GM23338 (cell line): ENCODE data around the gene UBA3. TPM values are rescaled to one million over a fixed set of nuclear protein-coding genes. Genes with fewer than 3 reads are reported as not detected.

Experiments used
- ATAC-seq: fragments of 200-7000 bp; cut with Tn5 transposase; 3 replicates; pipeline ENCODE4 v1.9.1; 2020
- DNase-seq: peaks from one replicate; pipeline ENCODE4 v3.0.0-alpha.2; 2015; ENCODE audit warnings: low spot score
- H2AFZ ChIP-seq: fragments of 200-600 bp; sonication (generic); 2 replicates; pipeline ENCODE4 v1.8.0; 2016; ENCODE audit warnings: antibody characterized with exemption, mild to moderate bottlenecking, moderate library complexity
- H3F3A ChIP-seq: fragments of 200-600 bp; sonication (generic); replicated peaks from 2 replicates; pipeline ENCODE4 v1.8.0; 2017; ENCODE audit warnings: antibody characterized with exemption, mixed run types, low read depth
- H3K27ac ChIP-seq: fragments of 200-600 bp; sonication (generic); 2 replicates; pipeline ENCODE4 v1.6.1; 2016; ENCODE audit warnings: low read depth
- H3K27me3 ChIP-seq: fragments of 200-600 bp; sonication (generic); 2 replicates; pipeline ENCODE4 v1.8.0; 2016; ENCODE audit warnings: mild to moderate bottlenecking, mixed run types, moderate library complexity; ENCODE audit not compliant: insufficient read depth
- H3K36me3 ChIP-seq: fragments of 200-600 bp; sonication (generic); 2 replicates; pipeline ENCODE4 v1.8.0; 2016; ENCODE audit warnings: mild to moderate bottlenecking; ENCODE audit not compliant: insufficient read depth
- H3K4me1 ChIP-seq: fragments of 200-600 bp; sonication (generic); 2 replicates; pipeline ENCODE4 v1.8.0; 2016; ENCODE audit warnings: mild to moderate bottlenecking, moderate library complexity; ENCODE audit not compliant: insufficient read depth
- H3K4me2 ChIP-seq: fragments of 200-600 bp; sonication (generic); 2 replicates; pipeline ENCODE4 v1.7.1; 2017; ENCODE audit warnings: mixed run types
- H3K4me3 ChIP-seq: fragments of 200-600 bp; sonication (generic); 2 replicates; pipeline ENCODE4 v1.6.1; 2016; ENCODE audit warnings: mixed run types
- H3K79me2 ChIP-seq: fragments of 200-600 bp; sonication (generic); replicated peaks from 2 replicates; pipeline ENCODE4 v1.8.0; 2017; ENCODE audit warnings: mild to moderate bottlenecking; ENCODE audit not compliant: insufficient read depth
- H3K9me2 ChIP-seq: fragments of 200-600 bp; sonication (generic); 2 replicates; pipeline ENCODE4 v1.8.0; 2017; ENCODE audit not compliant: insufficient read depth
- H4K20me1 ChIP-seq: fragments of 200-600 bp; sonication (generic); replicated peaks from 2 replicates; pipeline ENCODE4 v1.8.0; 2017; ENCODE audit warnings: mild to moderate bottlenecking; ENCODE audit not compliant: insufficient read depth
- H3K27ac Mint-ChIP-seq: 2 replicates; pipeline ENCODE4 v1.8.0; 2020; ENCODE audit warnings: inconsistent platforms, mild to moderate bottlenecking, moderate library complexity, mixed read lengths
- H3K27me3 Mint-ChIP-seq: 3 replicates; pipeline ENCODE4 v1.8.0; 2022; ENCODE audit warnings: low read depth, mild to moderate bottlenecking, moderate library complexity, mixed read lengths, inconsistent platforms; ENCODE audit not compliant: insufficient read depth, poor library complexity
- H3K36me3 Mint-ChIP-seq: 3 replicates; pipeline ENCODE4 v1.8.0; 2021; ENCODE audit warnings: low read depth, mild to moderate bottlenecking, inconsistent platforms, moderate library complexity, mixed read lengths
- H3K4me1 Mint-ChIP-seq: 3 replicates; pipeline ENCODE4 v1.8.0; 2020; ENCODE audit warnings: mild to moderate bottlenecking, inconsistent platforms, mixed read lengths
- H3K4me3 Mint-ChIP-seq: 3 replicates; pipeline ENCODE4 v1.8.0; 2021; ENCODE audit warnings: moderate library complexity, mild to moderate bottlenecking, inconsistent platforms, mixed read lengths
- H3K9me3 Mint-ChIP-seq: 3 replicates; pipeline ENCODE4 v1.8.0; 2020; ENCODE audit warnings: moderate library complexity, mild to moderate bottlenecking, inconsistent platforms, mixed read lengths
- CREB1 ChIP-seq: fragments of 250-450 bp; sonication (Bioruptor Pico); IDR thresholded peaks from 2 replicates; pipeline ENCODE4 v1.5.0; 2020; ENCODE audit warnings: low read depth, mild to moderate bottlenecking, moderate library complexity
- EZH2 ChIP-seq: fragments of 200-600 bp; sonication (generic); IDR thresholded peaks from one replicate; pipeline ENCODE4 v1.8.0; 2017; ENCODE audit warnings: antibody characterized with exemption, mild to moderate bottlenecking, low read depth; ENCODE audit not compliant: unreplicated experiment
- EZH2phosphoT487 ChIP-seq: fragments of 200-600 bp; sonication (generic); IDR thresholded peaks from one replicate; pipeline ENCODE4 v1.8.1; 2018; ENCODE audit warnings: antibody characterized with exemption; ENCODE audit not compliant: unreplicated experiment
- JUNB ChIP-seq: IDR thresholded peaks from one replicate; pipeline ENCODE4 v1.6.1; 2016; ENCODE audit warnings: antibody characterized with exemption; ENCODE audit not compliant: unreplicated experiment
- NANOG ChIP-seq: IDR thresholded peaks from 2 replicates; pipeline ENCODE4 v1.6.1; 2016; ENCODE audit warnings: antibody characterized with exemption, borderline replicate concordance
- POLR2AphosphoS5 ChIP-seq: IDR thresholded peaks from 2 replicates; pipeline ENCODE4 v1.6.1; 2016; ENCODE audit warnings: antibody characterized with exemption, low read depth
- STAT1 ChIP-seq: IDR thresholded peaks from one replicate; pipeline ENCODE4 v1.6.1; 2016; ENCODE audit warnings: antibody characterized with exemption; ENCODE audit not compliant: unreplicated experiment
- ZNF114 ChIP-seq: fragments of 250-450 bp; sonication (Bioruptor Pico); IDR thresholded peaks from 2 replicates; pipeline ENCODE4 v1.5.0; 2020; ENCODE audit warnings: mild to moderate bottlenecking, moderate library complexity
- ZNF331 ChIP-seq: fragments of 250-450 bp; sonication (Bioruptor Pico); IDR thresholded peaks from 2 replicates; pipeline ENCODE4 v1.5.0; 2020; ENCODE audit warnings: low read depth, mild to moderate bottlenecking, moderate library complexity
- polyA plus RNA-seq: library from polyadenylated mRNA; unstranded; fragments of >200 nt; fragmentation: Nextera tagmentation; extraction: Ambion mirVana; gene quantifications from 2 replicates; pipeline ENCODE4 v1.2.1, GENCODE V29; 2016
- total RNA-seq: library from RNA; depleted of rRNA; stranded (reverse); fragments of >200 nt; shearing (Covaris generic); gene quantifications from 2 replicates; pipeline ENCODE4 v1.2.3, GENCODE V29; 2014
- TF ChIP-seq, protein P1 (sequence below): IDR thresholded peaks from one replicate; pipeline ENCODE4 v1.6.1; 2018; ENCODE audit warnings: antibody characterized with exemption; ENCODE audit not compliant: unreplicated experiment
- TF ChIP-seq, protein P2 (sequence below), 2 experiments: fragments of 200-600 bp in 1 of 2; sonication (generic) in 1 of 2; conservative IDR thresholded peaks; 2 replicates each; pipeline versions ENCODE4 v1.5.1 to v1.6.1; 2016 to 2017; ENCODE audit warnings: antibody characterized with exemption in 2 of 2, low read depth in 2 of 2, mild to moderate bottlenecking in 2 of 2, moderate library complexity in 1 of 2
- TF ChIP-seq, protein P3 (sequence below): IDR thresholded peaks from 2 replicates; pipeline ENCODE4 v1.6.1; 2016; ENCODE audit warnings: antibody characterized with exemption
- TF ChIP-seq, protein P4 (sequence below): fragments of 250-450 bp; sonication (Bioruptor Pico); IDR thresholded peaks from 2 replicates; pipeline ENCODE4 v1.5.0; 2020; ENCODE audit warnings: mild to moderate bottlenecking, moderate library complexity

UBA3 gene
- total and polyA plus RNA-seq, 2 experiments from 2014 or later: 53.2 to 85.3 TPM

DNA sequence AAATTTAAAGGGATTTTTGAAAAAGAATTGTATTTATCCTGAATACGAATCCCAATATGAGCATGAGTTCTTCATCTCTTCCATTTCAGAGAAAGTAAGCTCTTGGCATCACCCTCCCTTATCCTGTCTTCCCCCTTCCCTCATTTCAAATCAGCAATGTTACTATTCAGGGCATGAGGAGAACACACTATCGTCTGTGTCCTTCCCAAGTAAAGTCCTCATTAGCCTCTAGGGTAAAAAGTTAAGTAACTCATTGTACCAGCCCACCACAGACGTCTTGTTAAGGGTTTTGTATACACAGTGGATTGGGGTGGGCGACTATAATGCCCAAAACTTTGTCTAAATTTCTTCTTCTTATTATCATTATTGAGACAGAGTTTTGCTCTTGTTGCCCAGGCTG, 19.4 kb upstream of the UBA3 start:
- ATAC-seq: no peak
- H3K79me2 ChIP-seq: 0 out of 2 replicates have a peak, but pooled peaks cover 6% of the 10 kb centered on the region
- no peak for TF ChIP-seq EZH2
- TF ChIP-seq CREB1 (CRISPR knock-in tag): no peak
- TF ChIP-seq EZH2phosphoT487: no peak
- TF ChIP-seq ZNF331 (CRISPR knock-in tag): no peak
- TF ChIP-seq, protein P1, sequence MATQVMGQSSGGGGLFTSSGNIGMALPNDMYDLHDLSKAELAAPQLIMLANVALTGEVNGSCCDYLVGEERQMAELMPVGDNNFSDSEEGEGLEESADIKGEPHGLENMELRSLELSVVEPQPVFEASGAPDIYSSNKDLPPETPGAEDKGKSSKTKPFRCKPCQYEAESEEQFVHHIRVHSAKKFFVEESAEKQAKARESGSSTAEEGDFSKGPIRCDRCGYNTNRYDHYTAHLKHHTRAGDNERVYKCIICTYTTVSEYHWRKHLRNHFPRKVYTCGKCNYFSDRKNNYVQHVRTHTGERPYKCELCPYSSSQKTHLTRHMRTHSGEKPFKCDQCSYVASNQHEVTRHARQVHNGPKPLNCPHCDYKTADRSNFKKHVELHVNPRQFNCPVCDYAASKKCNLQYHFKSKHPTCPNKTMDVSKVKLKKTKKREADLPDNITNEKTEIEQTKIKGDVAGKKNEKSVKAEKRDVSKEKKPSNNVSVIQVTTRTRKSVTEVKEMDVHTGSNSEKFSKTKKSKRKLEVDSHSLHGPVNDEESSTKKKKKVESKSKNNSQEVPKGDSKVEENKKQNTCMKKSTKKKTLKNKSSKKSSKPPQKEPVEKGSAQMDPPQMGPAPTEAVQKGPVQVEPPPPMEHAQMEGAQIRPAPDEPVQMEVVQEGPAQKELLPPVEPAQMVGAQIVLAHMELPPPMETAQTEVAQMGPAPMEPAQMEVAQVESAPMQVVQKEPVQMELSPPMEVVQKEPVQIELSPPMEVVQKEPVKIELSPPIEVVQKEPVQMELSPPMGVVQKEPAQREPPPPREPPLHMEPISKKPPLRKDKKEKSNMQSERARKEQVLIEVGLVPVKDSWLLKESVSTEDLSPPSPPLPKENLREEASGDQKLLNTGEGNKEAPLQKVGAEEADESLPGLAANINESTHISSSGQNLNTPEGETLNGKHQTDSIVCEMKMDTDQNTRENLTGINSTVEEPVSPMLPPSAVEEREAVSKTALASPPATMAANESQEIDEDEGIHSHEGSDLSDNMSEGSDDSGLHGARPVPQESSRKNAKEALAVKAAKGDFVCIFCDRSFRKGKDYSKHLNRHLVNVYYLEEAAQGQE: no peak
- TF ChIP-seq POLR2AphosphoS5: no peak
- TF ChIP-seq ZNF114 (CRISPR knock-in tag): no peak
- no peak for TF ChIP-seq STAT1
- TF ChIP-seq, protein P2, sequence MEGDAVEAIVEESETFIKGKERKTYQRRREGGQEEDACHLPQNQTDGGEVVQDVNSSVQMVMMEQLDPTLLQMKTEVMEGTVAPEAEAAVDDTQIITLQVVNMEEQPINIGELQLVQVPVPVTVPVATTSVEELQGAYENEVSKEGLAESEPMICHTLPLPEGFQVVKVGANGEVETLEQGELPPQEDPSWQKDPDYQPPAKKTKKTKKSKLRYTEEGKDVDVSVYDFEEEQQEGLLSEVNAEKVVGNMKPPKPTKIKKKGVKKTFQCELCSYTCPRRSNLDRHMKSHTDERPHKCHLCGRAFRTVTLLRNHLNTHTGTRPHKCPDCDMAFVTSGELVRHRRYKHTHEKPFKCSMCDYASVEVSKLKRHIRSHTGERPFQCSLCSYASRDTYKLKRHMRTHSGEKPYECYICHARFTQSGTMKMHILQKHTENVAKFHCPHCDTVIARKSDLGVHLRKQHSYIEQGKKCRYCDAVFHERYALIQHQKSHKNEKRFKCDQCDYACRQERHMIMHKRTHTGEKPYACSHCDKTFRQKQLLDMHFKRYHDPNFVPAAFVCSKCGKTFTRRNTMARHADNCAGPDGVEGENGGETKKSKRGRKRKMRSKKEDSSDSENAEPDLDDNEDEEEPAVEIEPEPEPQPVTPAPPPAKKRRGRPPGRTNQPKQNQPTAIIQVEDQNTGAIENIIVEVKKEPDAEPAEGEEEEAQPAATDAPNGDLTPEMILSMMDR (conservative IDR thresholded peaks at IDR 0.05; ENCODE audit: low read depth in 2 of 2): no peak
- TF ChIP-seq, protein P3, sequence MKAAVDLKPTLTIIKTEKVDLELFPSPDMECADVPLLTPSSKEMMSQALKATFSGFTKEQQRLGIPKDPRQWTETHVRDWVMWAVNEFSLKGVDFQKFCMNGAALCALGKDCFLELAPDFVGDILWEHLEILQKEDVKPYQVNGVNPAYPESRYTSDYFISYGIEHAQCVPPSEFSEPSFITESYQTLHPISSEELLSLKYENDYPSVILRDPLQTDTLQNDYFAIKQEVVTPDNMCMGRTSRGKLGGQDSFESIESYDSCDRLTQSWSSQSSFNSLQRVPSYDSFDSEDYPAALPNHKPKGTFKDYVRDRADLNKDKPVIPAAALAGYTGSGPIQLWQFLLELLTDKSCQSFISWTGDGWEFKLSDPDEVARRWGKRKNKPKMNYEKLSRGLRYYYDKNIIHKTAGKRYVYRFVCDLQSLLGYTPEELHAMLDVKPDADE: no peak
- TF ChIP-seq NANOG: no peak
- TF ChIP-seq, protein P4, sequence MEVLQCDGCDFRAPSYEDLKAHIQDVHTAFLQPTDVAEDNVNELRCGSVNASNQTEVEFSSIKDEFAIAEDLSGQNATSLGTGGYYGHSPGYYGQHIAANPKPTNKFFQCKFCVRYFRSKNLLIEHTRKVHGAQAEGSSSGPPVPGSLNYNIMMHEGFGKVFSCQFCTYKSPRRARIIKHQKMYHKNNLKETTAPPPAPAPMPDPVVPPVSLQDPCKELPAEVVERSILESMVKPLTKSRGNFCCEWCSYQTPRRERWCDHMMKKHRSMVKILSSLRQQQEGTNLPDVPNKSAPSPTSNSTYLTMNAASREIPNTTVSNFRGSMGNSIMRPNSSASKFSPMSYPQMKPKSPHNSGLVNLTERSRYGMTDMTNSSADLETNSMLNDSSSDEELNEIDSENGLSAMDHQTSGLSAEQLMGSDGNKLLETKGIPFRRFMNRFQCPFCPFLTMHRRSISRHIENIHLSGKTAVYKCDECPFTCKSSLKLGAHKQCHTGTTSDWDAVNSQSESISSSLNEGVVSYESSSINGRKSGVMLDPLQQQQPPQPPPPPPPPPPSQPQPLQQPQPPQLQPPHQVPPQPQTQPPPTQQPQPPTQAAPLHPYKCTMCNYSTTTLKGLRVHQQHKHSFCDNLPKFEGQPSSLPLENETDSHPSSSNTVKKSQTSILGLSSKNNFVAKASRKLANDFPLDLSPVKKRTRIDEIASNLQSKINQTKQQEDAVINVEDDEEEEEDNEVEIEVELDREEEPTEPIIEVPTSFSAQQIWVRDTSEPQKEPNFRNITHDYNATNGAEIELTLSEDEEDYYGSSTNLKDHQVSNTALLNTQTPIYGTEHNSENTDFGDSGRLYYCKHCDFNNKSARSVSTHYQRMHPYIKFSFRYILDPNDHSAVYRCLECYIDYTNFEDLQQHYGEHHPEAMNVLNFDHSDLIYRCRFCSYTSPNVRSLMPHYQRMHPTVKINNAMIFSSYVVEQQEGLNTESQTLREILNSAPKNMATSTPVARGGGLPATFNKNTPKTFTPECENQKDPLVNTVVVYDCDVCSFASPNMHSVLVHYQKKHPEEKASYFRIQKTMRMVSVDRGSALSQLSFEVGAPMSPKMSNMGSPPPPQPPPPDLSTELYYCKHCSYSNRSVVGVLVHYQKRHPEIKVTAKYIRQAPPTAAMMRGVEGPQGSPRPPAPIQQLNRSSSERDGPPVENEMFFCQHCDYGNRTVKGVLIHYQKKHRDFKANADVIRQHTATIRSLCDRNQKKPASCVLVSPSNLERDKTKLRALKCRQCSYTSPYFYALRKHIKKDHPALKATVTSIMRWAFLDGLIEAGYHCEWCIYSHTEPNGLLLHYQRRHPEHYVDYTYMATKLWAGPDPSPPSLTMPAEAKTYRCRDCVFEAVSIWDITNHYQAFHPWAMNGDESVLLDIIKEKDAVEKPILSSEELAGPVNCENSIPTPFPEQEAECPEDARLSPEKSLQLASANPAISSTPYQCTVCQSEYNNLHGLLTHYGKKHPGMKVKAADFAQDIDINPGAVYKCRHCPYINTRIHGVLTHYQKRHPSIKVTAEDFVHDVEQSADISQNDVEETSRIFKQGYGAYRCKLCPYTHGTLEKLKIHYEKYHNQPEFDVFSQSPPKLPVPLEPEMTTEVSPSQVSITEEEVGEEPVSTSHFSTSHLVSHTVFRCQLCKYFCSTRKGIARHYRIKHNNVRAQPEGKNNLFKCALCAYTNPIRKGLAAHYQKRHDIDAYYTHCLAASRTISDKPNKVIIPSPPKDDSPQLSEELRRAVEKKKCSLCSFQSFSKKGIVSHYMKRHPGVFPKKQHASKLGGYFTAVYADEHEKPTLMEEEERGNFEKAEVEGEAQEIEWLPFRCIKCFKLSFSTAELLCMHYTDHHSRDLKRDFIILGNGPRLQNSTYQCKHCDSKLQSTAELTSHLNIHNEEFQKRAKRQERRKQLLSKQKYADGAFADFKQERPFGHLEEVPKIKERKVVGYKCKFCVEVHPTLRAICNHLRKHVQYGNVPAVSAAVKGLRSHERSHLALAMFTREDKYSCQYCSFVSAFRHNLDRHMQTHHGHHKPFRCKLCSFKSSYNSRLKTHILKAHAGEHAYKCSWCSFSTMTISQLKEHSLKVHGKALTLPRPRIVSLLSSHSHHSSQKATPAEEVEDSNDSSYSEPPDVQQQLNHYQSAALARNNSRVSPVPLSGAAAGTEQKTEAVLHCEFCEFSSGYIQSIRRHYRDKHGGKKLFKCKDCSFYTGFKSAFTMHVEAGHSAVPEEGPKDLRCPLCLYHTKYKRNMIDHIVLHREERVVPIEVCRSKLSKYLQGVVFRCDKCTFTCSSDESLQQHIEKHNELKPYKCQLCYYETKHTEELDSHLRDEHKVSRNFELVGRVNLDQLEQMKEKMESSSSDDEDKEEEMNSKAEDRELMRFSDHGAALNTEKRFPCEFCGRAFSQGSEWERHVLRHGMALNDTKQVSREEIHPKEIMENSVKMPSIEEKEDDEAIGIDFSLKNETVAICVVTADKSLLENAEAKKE (CRISPR knock-in tag): no peak
- TF ChIP-seq JUNB: no peak

More for the DNA sequence above, 19.4 kb upstream of the UBA3 start:
- Histone ChIP-seq H3K27me3 (no peaks in the 10 kb centered on the region), H3K27ac (no peak overlapping the region), H3K36me3 (peaks cover 5% of the 10 kb centered on the region; the same call in 1 of the 2 replicates), H2AFZ (no peak overlapping the region), H4K20me1 (no peaks in the 10 kb centered on the region), H3K4me3 (no peak overlapping the region), H3K4me1 (peaks cover 15% of the 10 kb centered on the region; the same call in 1 of the 2 replicates), H3K9me2 (no peaks in the 10 kb centered on the region), H3F3A (no peaks in the 10 kb centered on the region), H3K4me2 (no peak overlapping the region)
- Mint-ChIP-seq H3K27ac (no peak overlapping the region), H3K4me1 (peaks cover 16% of the 10 kb centered on the region; the same call in 2 of the 3 replicates), H3K4me3 (no peak overlapping the region), H3K9me3 (no peaks in the 10 kb centered on the region), H3K27me3 (peaks cover 6% of the 10 kb centered on the region), H3K36me3 (peaks cover 7% of the 10 kb centered on the region; the same call in 2 of the 3 replicates)
- DNase-seq: no peak
